ENCODE results near the gene ST7.

DNA sequence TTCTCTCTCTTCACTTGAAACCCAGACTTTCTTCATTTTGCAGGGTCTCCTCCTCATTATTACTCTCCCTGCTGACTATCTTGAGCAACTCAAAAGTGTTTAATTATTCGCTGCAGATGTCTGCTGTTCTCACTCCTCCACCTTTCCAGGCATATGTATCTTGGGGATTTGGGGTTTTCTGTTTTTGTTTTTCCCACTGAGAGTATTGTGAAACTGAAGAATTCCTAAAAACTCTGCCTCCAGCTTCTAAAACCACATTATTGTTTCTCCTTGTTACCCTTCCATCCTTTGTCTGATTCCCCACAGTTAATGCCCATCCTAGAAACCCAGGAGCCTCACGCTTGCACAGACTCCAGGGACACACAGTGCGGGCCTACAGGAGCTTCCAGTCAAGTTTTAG, 318.3 kb downstream of the ST7 start:
- no peak for TF ChIP-seq YY1 (IDR thresholded peaks at IDR 0.05; ENCODE audit: insufficient read depth, insufficient read length)
- TF ChIP-seq ZNF274 (IDR thresholded peaks at IDR 0.05; ENCODE audit: low read depth, low read length) = no peak
